A549 (cell line): ENCODE results near the gene ZRANB3. TPM values are rescaled to one million over a fixed set of nuclear protein-coding genes. Genes with fewer than 3 reads are reported as not detected.

Experiments used
- ATAC-seq, 2 experiments: fragments of 200-7000 bp in 1 of 2; fragments of >200 bp in 1 of 2; cut with Nextera tagmentation in 1 of 2; cut with Tn5 transposase in 1 of 2; 3 replicates each; pipeline versions ENCODE4 v1.8.0 to v1.9.1; 2018 to 2020; ENCODE audit warnings: mild to moderate bottlenecking in 1 of 2, moderate library complexity in 1 of 2
- CTCF ChIA-PET: fragments of 300-600 bp; sonication (Branson Sonifier 250); formaldehyde crosslinking; extraction: SDS; loops from one replicate; lab custom pipeline; 2021; ENCODE audit warnings: antibody characterized with exemption, inconsistent platforms; lab: Yijun Ruan, JAX
- POLR2A ChIA-PET: fragments of 350-600 bp; formaldehyde crosslinking; extraction: SDS; loops from one replicate; lab custom pipeline; 2021; ENCODE audit warnings: antibody characterized with exemption, inconsistent platforms; lab: Yijun Ruan, JAX
- DNase-seq, 2 experiments: peaks; one replicate each; pipeline versions ENCODE4 v3.0.0 to v3.0.0-alpha.2; 2011 to 2016; ENCODE audit warnings: low read depth in 1 of 2, low spot score in 1 of 2
- FAIRE-seq: peaks from 2 replicates; lab custom pipeline; 2011; peaks lifted over from hg19 to GRCh38; lab: Jason Lieb, UNC
- H3K27ac ChIP-seq, 2 experiments: fragments of >200 bp; sonication (Bioruptor Twin); formaldehyde crosslinking; 3 replicates each; pipeline ENCODE4 v1.5.1; 2016 to 2017
- H3K4me1 ChIP-seq: fragments of >200 bp; sonication (Bioruptor Twin); formaldehyde crosslinking; 3 replicates; pipeline ENCODE4 v1.6.1; 2016
- H3K4me2 ChIP-seq: fragments of >200 bp; sonication (Bioruptor Twin); formaldehyde crosslinking; 3 replicates; pipeline ENCODE4 v1.6.1; 2016
- H3K4me3 ChIP-seq: fragments of >200 bp; sonication (Bioruptor Twin); formaldehyde crosslinking; 3 replicates; pipeline ENCODE4 v1.5.1; 2016
- H3K9me3 ChIP-seq: fragments of >200 bp; sonication (Bioruptor Twin); formaldehyde crosslinking; 3 replicates; pipeline ENCODE4 v1.6.1; 2016
- BHLHE40 ChIP-seq: IDR thresholded peaks from 2 replicates; pipeline ENCODE4 v1.6.1; 2012; ENCODE audit warnings: low read depth, low read length, inconsistent platforms
- CBX8 ChIP-seq: fragments of 200-600 bp; sonication (generic); IDR thresholded peaks from 2 replicates; pipeline ENCODE4 v1.6.1; 2016
- CEBPB ChIP-seq, 2 experiments: fragments of >200 bp in 1 of 2; sonication (Bioruptor Twin) in 1 of 2; formaldehyde crosslinking in 1 of 2; IDR thresholded peaks; 2 replicates each; pipeline ENCODE4 v1.6.1; 2012 to 2016
- EP300 ChIP-seq, 2 experiments: fragments of >200 bp; sonication (Bioruptor Twin); formaldehyde crosslinking; IDR thresholded peaks; 2 replicates in 1 of 2; 3 replicates in 1 of 2; pipeline ENCODE4 v1.6.1; 2016 to 2017
- FOSB ChIP-seq: fragments of 250-450 bp; sonication (Bioruptor Pico); IDR thresholded peaks from 2 replicates; pipeline ENCODE4 v1.5.0; 2020; ENCODE audit warnings: mild to moderate bottlenecking, moderate library complexity
- FOXS1 ChIP-seq: fragments of 250-450 bp; sonication (Bioruptor Pico); IDR thresholded peaks from 2 replicates; pipeline ENCODE4 v1.5.0; 2020; ENCODE audit warnings: mild to moderate bottlenecking, moderate library complexity
- GATA3 ChIP-seq: IDR thresholded peaks from 2 replicates; pipeline ENCODE4 v1.6.1; 2012; ENCODE audit warnings: borderline replicate concordance
- HDAC2 ChIP-seq: fragments of 200-600 bp; sonication (generic); IDR thresholded peaks from 2 replicates; pipeline ENCODE4 v1.6.1; 2016
- JUNB ChIP-seq: fragments of >200 bp; sonication (Bioruptor Twin); formaldehyde crosslinking; IDR thresholded peaks from 2 replicates; pipeline ENCODE4 v1.6.1; 2016
- KDM1A ChIP-seq: fragments of 200-600 bp; sonication (generic); IDR thresholded peaks from 2 replicates; pipeline ENCODE4 v1.6.1; 2016; ENCODE audit warnings: low read depth, mild to moderate bottlenecking
- KDM5A ChIP-seq: fragments of 200-600 bp; sonication (generic); IDR thresholded peaks from 2 replicates; pipeline ENCODE4 v1.6.1; 2016; ENCODE audit warnings: antibody characterized with exemption, mild to moderate bottlenecking
- MAFK ChIP-seq: fragments of 450-650 bp; IDR thresholded peaks from 2 replicates; pipeline ENCODE4 v1.6.1; 2014; ENCODE audit not compliant: partially characterized antibody
- MAZ ChIP-seq: fragments of 150-350 bp; IDR thresholded peaks from 2 replicates; pipeline ENCODE4 v1.6.1; 2014; ENCODE audit warnings: antibody characterized with exemption, low read depth, low read length, borderline replicate concordance
- NFE2L2 ChIP-seq: fragments of 150-350 bp; conservative IDR thresholded peaks from 2 replicates; pipeline ENCODE4 v1.6.1; 2014; ENCODE audit warnings: low read length
- PHF8 ChIP-seq: fragments of 200-600 bp; sonication (generic); IDR thresholded peaks from 2 replicates; pipeline ENCODE4 v1.6.1; 2016; ENCODE audit warnings: low read depth, mild to moderate bottlenecking, antibody characterized with exemption, moderate library complexity, borderline replicate concordance
- POLR2A ChIP-seq: IDR thresholded peaks from 2 replicates; pipeline ENCODE4 v1.6.1; 2012; ENCODE audit warnings: mild to moderate bottlenecking, low read length
- RCOR1 ChIP-seq: fragments of 150-350 bp; IDR thresholded peaks from 2 replicates; pipeline ENCODE4 v1.6.1; 2014; ENCODE audit warnings: antibody characterized with exemption, low read length, low read depth
- RFX5 ChIP-seq: fragments of 450-650 bp; IDR thresholded peaks from 2 replicates; pipeline ENCODE4 v1.7.1; 2014; ENCODE audit warnings: antibody characterized with exemption, mild to moderate bottlenecking, moderate library complexity
- RNF2 ChIP-seq: fragments of 200-600 bp; sonication (generic); IDR thresholded peaks from 2 replicates; pipeline ENCODE4 v1.6.1; 2016; ENCODE audit warnings: low read depth, mild to moderate bottlenecking, antibody characterized with exemption, moderate library complexity, borderline replicate concordance
- WGBS: methylation state at CpG from one replicate; pipeline ENCODE4 v1.1.6; 2017; ENCODE audit errors: missing lambda C conversion rate; 5-methylcytosine and 5-hydroxymethylcytosine counted together
- polyA plus RNA-seq, 4 experiments: library from polyadenylated mRNA; depleted of rRNA in 3 of 4; stranded (reverse); fragments of >200 nt; fragmentation: RNase III in 1 of 4; extraction: RNeasy Plus Mini Kit Qiagen cat#74134 plus additional on column Dnase treatment in 1 of 4; gene quantifications; 2 replicates in 3 of 4; 3 replicates in 1 of 4; pipeline ENCODE4 v1.2.3, GENCODE V29; 2011 to 2017
- TF ChIP-seq, protein P1 (sequence below): fragments of >200 bp; sonication (Bioruptor Twin); formaldehyde crosslinking; IDR thresholded peaks from 3 replicates; pipeline ENCODE4 v1.6.1; 2016

The ZRANB3 gene
- polyA plus RNA-seq, 2 of the 4 experiments (the other 2 are of a cell fraction): 6.2 to 12.4 TPM

- TF ChIP-seq EP300 (IDR thresholded peaks at IDR 0.05) (no peak), NFE2L2 (no peak), KDM1A (no peak), GATA3 (no peak)
- TF ChIP-seq, all 56 proteins: peak for 0
Measured at GRCh38 chr2:135317375-135317774, 213.6 kb downstream of the ZRANB3 start (continued).

GRCh38 chr2:135311962-135312361 is 219.1 kb downstream of the ZRANB3 start:
- TF ChIP-seq KDM5A: no peak
- TF ChIP-seq POLR2A: no peak
- no peak for TF ChIP-seq RCOR1
- TF ChIP-seq, protein P1, sequence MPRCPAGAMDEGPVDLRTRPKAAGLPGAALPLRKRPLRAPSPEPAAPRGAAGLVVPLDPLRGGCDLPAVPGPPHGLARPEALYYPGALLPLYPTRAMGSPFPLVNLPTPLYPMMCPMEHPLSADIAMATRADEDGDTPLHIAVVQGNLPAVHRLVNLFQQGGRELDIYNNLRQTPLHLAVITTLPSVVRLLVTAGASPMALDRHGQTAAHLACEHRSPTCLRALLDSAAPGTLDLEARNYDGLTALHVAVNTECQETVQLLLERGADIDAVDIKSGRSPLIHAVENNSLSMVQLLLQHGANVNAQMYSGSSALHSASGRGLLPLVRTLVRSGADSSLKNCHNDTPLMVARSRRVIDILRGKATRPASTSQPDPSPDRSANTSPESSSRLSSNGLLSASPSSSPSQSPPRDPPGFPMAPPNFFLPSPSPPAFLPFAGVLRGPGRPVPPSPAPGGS: no peak
- no peak overlapping the region for H3K4me2 ChIP-seq
- 93% methylated on average over 2 of the region's 2 CpGs for WGBS
- FAIRE-seq: no peak
- ATAC-seq: no peak
- H3K4me1 ChIP-seq: no peaks in the 10 kb centered on the region
- no peak overlapping the region for H3K4me3 ChIP-seq
- ChIA-PET POLR2A (no interaction called here), CTCF (no interaction called here)
- no peak for DNase-seq
- no peaks in the 10 kb centered on the region for H3K9me3 ChIP-seq
- H3K27ac ChIP-seq: no peak overlapping the region

- ATAC-seq: no peak
- no peak for TF ChIP-seq MAZ
- no peak for TF ChIP-seq RNF2
- TF ChIP-seq FOXS1 (CRISPR knock-in tag): no peak
- no peak for TF ChIP-seq PHF8
- TF ChIP-seq FOSB (CRISPR knock-in tag): no peak
- no peak for TF ChIP-seq CBX8
- no peak for TF ChIP-seq RFX5
- no peak for TF ChIP-seq JUNB
- no peaks in the 10 kb centered on the region for H3K4me1 ChIP-seq
- H3K27ac ChIP-seq: no peak overlapping the region
- ChIA-PET CTCF (no interaction called here), POLR2A (no interaction called here)
- H3K4me2 ChIP-seq: no peak overlapping the region
- no peaks in the 10 kb centered on the region for H3K9me3 ChIP-seq
- WGBS: 95% methylated on average over 3 of the region's 3 CpGs
- no peak overlapping the region for H3K4me3 ChIP-seq
- DNase-seq: no peak
- no peak for FAIRE-seq
Measured at GRCh38 chr2:135311268-135311667, 219.8 kb downstream of the ZRANB3 start.

- no peak for TF ChIP-seq HDAC2
- ChIA-PET POLR2A (no interaction called here), CTCF (no interaction called here)
- H3K4me2 ChIP-seq: no peak overlapping the region
- H3K9me3 ChIP-seq: no peaks in the 10 kb centered on the region
- WGBS: 95% methylated on average over 4 of the region's 4 CpGs
- no peak for DNase-seq
- H3K4me3 ChIP-seq: no peak overlapping the region
- ATAC-seq: no peak
- no peak overlapping the region for H3K27ac ChIP-seq
- H3K4me1 ChIP-seq: no peaks in the 10 kb centered on the region
- FAIRE-seq: no peak
Measured at GRCh38 chr2:135304694-135305093, 226.3 kb downstream of the ZRANB3 start.

DNA sequence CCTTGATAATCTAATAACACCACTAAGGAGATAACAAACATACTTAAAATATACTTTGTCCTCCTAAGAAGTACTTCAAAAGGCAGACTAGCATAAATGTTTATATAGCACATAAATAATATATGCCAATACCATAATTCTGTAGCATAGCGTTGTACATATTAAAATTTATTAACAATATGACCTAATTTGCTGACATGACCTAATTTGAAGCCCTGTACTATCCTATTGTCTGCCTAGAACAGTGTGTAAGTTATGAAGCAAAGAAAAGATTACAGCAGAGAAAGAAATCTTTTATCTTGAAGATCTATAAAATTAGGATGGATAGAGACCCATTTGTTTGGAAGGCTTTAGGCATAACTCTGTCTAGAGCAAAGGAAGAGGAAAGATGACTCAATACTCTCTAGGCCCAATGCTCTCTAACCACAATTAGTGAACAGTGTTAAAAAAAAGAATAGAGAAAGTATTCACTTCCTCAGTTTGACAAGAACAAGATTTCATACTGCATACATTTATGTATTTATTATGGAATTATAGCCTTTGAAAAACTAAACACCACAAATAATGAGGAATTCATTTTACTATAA is 231.3 kb downstream of the ZRANB3 start:
- Histone ChIP-seq H3K4me1 (no peaks in the 10 kb centered on the region), H3K4me3 (no peak overlapping the region), H3K27ac (no peak overlapping the region), H3K4me2 (no peak overlapping the region), H3K9me3 (no peaks in the 10 kb centered on the region)
- POLR2A ChIA-PET: no interaction called here
- no peak for FAIRE-seq
- CTCF ChIA-PET: no interaction called here
- WGBS: 80% methylated on average over 1 of the region's 1 CpG
- no peak for ATAC-seq
- DNase-seq: no peak
- TF ChIP-seq BHLHE40 (no peak), CEBPB (IDR thresholded peaks at IDR 0.05) (no peak), MAFK (peak; percentile 79), JUNB (no peak)
